Kidney (tissue), 22 donors: ENCODE results near the gene H3-3A. TPM values are rescaled to one million over a fixed set of nuclear protein-coding genes. Genes with fewer than 3 reads are reported as not detected.

Experiments
- DNase-seq, 5 donors: peaks; one replicate each; pipeline ENCODE4 v3.0.0-alpha.2; 2013 to 2020
- FAIRE-seq: peaks from 2 replicates; lab custom pipeline; 2012; peaks lifted over from hg19 to GRCh38; lab: Jason Lieb, UNC
- H3K27ac ChIP-seq, 2 donors: one replicate each; pipeline ENCODE4 v1.7.0; 2013; ENCODE audit warnings: low read depth in 2 of 2, low read length in 2 of 2, inconsistent platforms in 1 of 2
- H3K27me3 ChIP-seq: one replicate; pipeline ENCODE4 v1.7.1; 2013; ENCODE audit warnings: low read length, inconsistent platforms; ENCODE audit not compliant: control insufficient read depth, insufficient read depth
- H3K36me3 ChIP-seq, 3 donors: one replicate each; pipeline versions ENCODE4 v1.7.0 to v1.7.1; 2013; ENCODE audit warnings: low read length in 3 of 3, control low read depth in 1 of 3, inconsistent platforms in 1 of 3; ENCODE audit not compliant: insufficient read depth in 3 of 3, control insufficient read depth in 2 of 3
- H3K4me1 ChIP-seq, 3 donors: one replicate each; pipeline versions ENCODE4 v1.7.0 to v1.7.1; 2013; ENCODE audit warnings: low read length in 3 of 3, inconsistent platforms in 1 of 3, low read depth in 1 of 3; ENCODE audit not compliant: control insufficient read depth in 2 of 3, insufficient read depth in 2 of 3
- H3K4me3 ChIP-seq, 3 donors: one replicate each; pipeline versions ENCODE4 v1.7.0 to v1.8.1; 2013; ENCODE audit warnings: low read length in 3 of 3, control low read depth in 1 of 3, inconsistent platforms in 1 of 3
- H3K9ac ChIP-seq, 3 donors: one replicate each; pipeline versions ENCODE4 v1.7.0 to v1.7.1; 2013; ENCODE audit warnings: low read length in 3 of 3, control low read depth in 1 of 3, inconsistent platforms in 1 of 3
- H3K9me3 ChIP-seq, 3 donors: one replicate each; pipeline versions ENCODE4 v1.7.0 to v1.7.1; 2013; ENCODE audit warnings: low read length in 3 of 3, control low read depth in 1 of 3, inconsistent platforms in 1 of 3; ENCODE audit not compliant: control insufficient read depth in 2 of 3, insufficient read depth in 1 of 3
- intact Hi-C: fragments of 100-400 bp; cut with DNase I; formaldehyde crosslinking; loops from one replicate; pipeline ENCODE4 v1.11.1; 2022
- long read RNA-seq, 10 donors: library from polyadenylated mRNA in 1 of 10; unstranded in 1 of 10; transcript quantifications; one replicate each; pipeline ENCODE4 v2.0.0 and lab custom pipeline, GENCODE V29; 2021 to 2026
- polyA plus RNA-seq: library from polyadenylated mRNA; stranded (reverse); fragments of 350-450 nt; fragmentation: Illumina TruSeq; extraction: RNeasy Lipid Tissue Mini Kit (QIAGEN cat#74804); gene quantifications from one replicate; pipeline ENCODE4 v1.2.3, GENCODE V29; 2014; ENCODE audit warnings: low read depth, low replicate concordance; ENCODE audit not compliant: insufficient read depth
- total RNA-seq: library from RNA; stranded (reverse); fragmentation: NEBNext Ultra II Directional; extraction: Animal tissue kit (Norgen Biotek cat#: 25700); gene quantifications from one replicate; pipeline ENCODE4 v1.2.1, GENCODE V29; 2021
- TF ChIP-seq, protein P1 (sequence below): IDR thresholded peaks from 3 replicates; pipeline ENCODE4 v1.5.1; 2012; ENCODE audit warnings: mild to moderate bottlenecking, moderate library complexity, borderline replicate concordance; ENCODE audit not compliant: insufficient read depth; ENCODE audit errors: extremely low read depth
- donor health status: control.
- donor health status: control.
- donor health status: control.
- donor health status: control.
- donor health status: control.
- donor health status: DM: yes; HTN: yes; CAD: no.
- donor health status: Normal renal cell carcinoma (clear cell type).

Gene H3-3A
- total RNA-seq (524 TPM), polyA plus RNA-seq (404 TPM)
- long read RNA-seq, donor 1, transcript H3F3A-203 (4 exons, 1,088 nt): major isoform, 736 of 1,370 reads
- long read RNA-seq, donor 1, transcript H3F3A-202 (3 exons, 1,863 nt): minor isoform, 19 of 1,370 reads
- long read RNA-seq, donor 1, transcript H3F3A-201 (3 exons, 1,308 nt): minor isoform, 58 of 1,370 reads
- long read RNA-seq, donor 1, partial matches to known transcripts: 520 of 1,370 reads
- long read RNA-seq, donor 1, other reads (novel, unspliced or antisense): 36 of 1,370 reads
- long read RNA-seq, donor 2, transcript H3F3A-202 (3 exons, 1,863 nt): minor isoform, 10 of 1,032 reads
- long read RNA-seq, donor 2, transcript H3F3A-201 (3 exons, 1,308 nt): minor isoform, 50 of 1,032 reads
- long read RNA-seq, donor 2, transcript H3F3A-203 (4 exons, 1,088 nt): major isoform, 614 of 1,032 reads
- long read RNA-seq, donor 2, partial matches to known transcripts: 333 of 1,032 reads
- long read RNA-seq, donor 2, other reads (novel, unspliced or antisense): 25 of 1,032 reads
- long read RNA-seq, donor 3, transcript H3F3A-203 (4 exons, 1,088 nt): major isoform, 770 of 1,421 reads
- long read RNA-seq, donor 3, transcript H3F3A-201 (3 exons, 1,308 nt): minor isoform, 51 of 1,421 reads
- long read RNA-seq, donor 3, transcript H3F3A-202 (3 exons, 1,863 nt): minor isoform, 15 of 1,421 reads
- long read RNA-seq, donor 3, partial matches to known transcripts: 537 of 1,421 reads
- long read RNA-seq, donor 3, other reads (novel, unspliced or antisense): 48 of 1,421 reads
- long read RNA-seq, donor 4, transcript H3F3A-203 (4 exons, 1,088 nt): major isoform, 258 of 298 reads
- long read RNA-seq, donor 4, transcript H3F3A-201 (3 exons, 1,308 nt): minor isoform, 7 of 298 reads
- long read RNA-seq, donor 4, transcript H3F3A-202 (3 exons, 1,863 nt): minor isoform, 6 of 298 reads
- long read RNA-seq, donor 4, partial matches to known transcripts: 19 of 298 reads
- long read RNA-seq, donor 4, other reads (novel, unspliced or antisense): 8 of 298 reads
- long read RNA-seq, donor 5, transcript H3F3A-203 (4 exons, 1,088 nt): major isoform, 31 of 80 reads
- long read RNA-seq, donor 5, transcript H3F3A-201 (3 exons, 1,308 nt): minor isoform, 9 of 80 reads
- long read RNA-seq, donor 5, partial matches to known transcripts: 40 of 80 reads
- long read RNA-seq, donor 5, other reads (novel, unspliced or antisense): 0 of 80 reads
- long read RNA-seq, donor 6, transcript H3F3A-201 (3 exons, 1,308 nt): minor isoform, 153 of 2,519 reads
- long read RNA-seq, donor 6, transcript H3F3A-203 (4 exons, 1,088 nt): major isoform, 1,281 of 2,519 reads
- long read RNA-seq, donor 6, transcript H3F3A-202 (3 exons, 1,863 nt): minor isoform, 21 of 2,519 reads
- long read RNA-seq, donor 6, partial matches to known transcripts: 990 of 2,519 reads
- long read RNA-seq, donor 6, other reads (novel, unspliced or antisense): 74 of 2,519 reads
- long read RNA-seq, donor 7, transcript H3F3A-201 (3 exons, 1,308 nt): minor isoform, 13 of 194 reads
- long read RNA-seq, donor 7, transcript H3F3A-203 (4 exons, 1,088 nt): major isoform, 164 of 194 reads
- long read RNA-seq, donor 7, partial matches to known transcripts: 11 of 194 reads
- long read RNA-seq, donor 7, other reads (novel, unspliced or antisense): 6 of 194 reads
- long read RNA-seq, donor 8, transcript H3F3A-201 (3 exons, 1,308 nt): minor isoform, 74 of 1,644 reads
- long read RNA-seq, donor 8, transcript H3F3A-203 (4 exons, 1,088 nt): major isoform, 929 of 1,644 reads
- long read RNA-seq, donor 8, transcript H3F3A-202 (3 exons, 1,863 nt): minor isoform, 30 of 1,644 reads
- long read RNA-seq, donor 8, partial matches to known transcripts: 572 of 1,644 reads
- long read RNA-seq, donor 8, other reads (novel, unspliced or antisense): 37 of 1,644 reads
- long read RNA-seq, donor 9, transcript H3F3A-202 (3 exons, 1,863 nt): minor isoform, 19 of 1,324 reads
- long read RNA-seq, donor 9, transcript H3F3A-203 (4 exons, 1,088 nt): major isoform, 628 of 1,324 reads
- long read RNA-seq, donor 9, transcript H3F3A-201 (3 exons, 1,308 nt): minor isoform, 61 of 1,324 reads
- long read RNA-seq, donor 9, partial matches to known transcripts: 582 of 1,324 reads
- long read RNA-seq, donor 9, other reads (novel, unspliced or antisense): 34 of 1,324 reads
- long read RNA-seq, donor 10, transcript H3F3A-201 (3 exons, 1,308 nt): minor isoform, 71 of 926 reads
- long read RNA-seq, donor 10, transcript H3F3A-202 (3 exons, 1,863 nt): minor isoform, 15 of 926 reads
- long read RNA-seq, donor 10, transcript H3F3A-203 (4 exons, 1,088 nt): major isoform, 526 of 926 reads
- long read RNA-seq, donor 10, partial matches to known transcripts: 296 of 926 reads
- long read RNA-seq, donor 10, other reads (novel, unspliced or antisense): 17 of 926 reads

DNA sequence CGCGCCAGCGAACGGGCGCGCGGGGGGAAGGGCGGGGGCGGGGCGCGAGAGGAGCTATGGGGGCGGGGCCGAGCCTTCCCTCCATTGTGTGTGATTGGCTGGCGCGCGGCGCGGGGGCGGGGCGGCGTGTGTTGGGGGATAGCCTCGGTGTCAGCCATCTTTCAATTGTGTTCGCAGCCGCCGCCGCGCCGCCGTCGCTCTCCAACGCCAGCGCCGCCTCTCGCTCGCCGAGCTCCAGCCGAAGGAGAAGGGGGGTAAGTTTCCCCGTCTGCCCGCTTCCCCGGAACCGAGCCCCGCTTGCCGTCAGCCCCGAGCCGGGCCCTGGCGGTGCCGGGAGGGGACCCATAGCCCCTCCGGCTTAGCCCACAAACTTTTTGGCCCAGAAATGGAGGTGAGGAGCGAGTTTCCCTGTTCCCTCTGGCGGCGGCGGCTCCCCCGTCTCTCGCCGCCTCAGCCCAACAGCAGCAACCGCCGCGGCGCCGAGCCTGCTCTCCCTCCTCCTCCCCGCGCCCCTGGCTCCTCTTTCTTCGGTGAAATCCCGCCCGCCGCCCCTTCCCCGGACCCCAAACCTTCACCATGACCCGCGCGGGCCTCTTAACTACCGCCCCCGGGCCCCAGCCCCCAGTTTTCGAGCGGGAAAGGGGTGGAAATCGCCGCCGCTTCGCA, at the start of gene H3-3A:
Gene H3-3A, plus strand, starts transcription at position 159 of the 666 bp plus-strand sequence. CDS start 1,636 bp downstream, outside the sequence.
- H3K27ac ChIP-seq: peak within 1 kb of the TSS; percentile 98 to 99
- intact Hi-C loops: no loop called here
- no peaks in the 10 kb centered on the region for H3K9me3 ChIP-seq
- peaks cover 10 to 22% (median 13%) of the 10 kb centered on the region in 3 donors for H3K4me1 ChIP-seq
- peak within 1 kb of the TSS; percentile 94 to 97 (median 95) for H3K9ac ChIP-seq
- TF ChIP-seq, protein P1, sequence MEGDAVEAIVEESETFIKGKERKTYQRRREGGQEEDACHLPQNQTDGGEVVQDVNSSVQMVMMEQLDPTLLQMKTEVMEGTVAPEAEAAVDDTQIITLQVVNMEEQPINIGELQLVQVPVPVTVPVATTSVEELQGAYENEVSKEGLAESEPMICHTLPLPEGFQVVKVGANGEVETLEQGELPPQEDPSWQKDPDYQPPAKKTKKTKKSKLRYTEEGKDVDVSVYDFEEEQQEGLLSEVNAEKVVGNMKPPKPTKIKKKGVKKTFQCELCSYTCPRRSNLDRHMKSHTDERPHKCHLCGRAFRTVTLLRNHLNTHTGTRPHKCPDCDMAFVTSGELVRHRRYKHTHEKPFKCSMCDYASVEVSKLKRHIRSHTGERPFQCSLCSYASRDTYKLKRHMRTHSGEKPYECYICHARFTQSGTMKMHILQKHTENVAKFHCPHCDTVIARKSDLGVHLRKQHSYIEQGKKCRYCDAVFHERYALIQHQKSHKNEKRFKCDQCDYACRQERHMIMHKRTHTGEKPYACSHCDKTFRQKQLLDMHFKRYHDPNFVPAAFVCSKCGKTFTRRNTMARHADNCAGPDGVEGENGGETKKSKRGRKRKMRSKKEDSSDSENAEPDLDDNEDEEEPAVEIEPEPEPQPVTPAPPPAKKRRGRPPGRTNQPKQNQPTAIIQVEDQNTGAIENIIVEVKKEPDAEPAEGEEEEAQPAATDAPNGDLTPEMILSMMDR: no peak
- peak within 1 kb of the TSS; percentile 89 to 94 (median 93) for H3K4me3 ChIP-seq
- H3K27me3 ChIP-seq: no peaks in the 10 kb centered on the region
- DNase-seq (peak; percentile 97 to 99 (median 99)), FAIRE-seq (no peak)
- peaks cover 0 to 14% (median 13%) of the 10 kb centered on the region in 3 donors for H3K36me3 ChIP-seq

DNA sequence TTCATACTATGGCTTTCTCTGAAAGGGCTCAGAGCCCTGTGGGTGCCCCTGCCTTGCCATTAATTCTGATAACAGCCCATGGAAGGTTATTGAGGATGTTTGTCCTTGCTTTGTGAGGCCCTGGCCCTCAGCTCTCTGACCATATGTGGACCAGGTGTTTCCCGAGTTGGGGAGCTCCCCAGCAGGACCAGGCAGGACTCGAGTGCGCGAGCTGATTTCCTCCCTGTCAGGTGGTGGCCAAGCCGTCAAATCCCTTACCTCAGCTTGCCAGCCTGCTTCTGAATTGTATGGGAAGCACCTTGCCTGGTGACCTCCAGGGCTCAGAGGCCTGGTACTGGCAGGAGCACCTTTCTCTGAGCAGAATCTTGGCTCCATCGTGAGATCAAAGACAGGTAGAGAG, 45.4 kb upstream of the H3-3A start:
- FAIRE-seq (no peak), DNase-seq (no peak)
- intact Hi-C loops: no loop called here

More for the DNA sequence above, 45.4 kb upstream of the H3-3A start:
- TF ChIP-seq, protein P1: no peak
- Histone ChIP-seq H3K9me3 (no peaks in the 10 kb centered on the region), H3K4me3 (no peak overlapping the region), H3K9ac (no peak overlapping the region), H3K27ac (no peak overlapping the region), H3K4me1 (no peaks in the 10 kb centered on the region), H3K36me3 (no peaks in the 10 kb centered on the region), H3K27me3 (no peaks in the 10 kb centered on the region)
